GM18505 (cell line): Measurements from ENCODE around the gene PMEPA1.

Experiments
- ATAC-seq: cut with Tn5 transposase; IDR thresholded peaks from one replicate; pipeline ENCODE4 v1.9.1; 2021; ENCODE audit not compliant: unreplicated experiment
- POLR2A ChIP-seq: IDR thresholded peaks from 4 replicates; pipeline ENCODE4 v1.6.1; 2011; ENCODE audit warnings: borderline replicate concordance; ENCODE audit not compliant: insufficient read depth, insufficient read length; ENCODE audit errors: extremely low read depth

The PMEPA1 gene

GRCh38 chr20:57709823-57710799 is at the start of gene PMEPA1:
PMEPA1 (minus strand) TSS chr20:57710015; CDS start chr20:57709582, 433 bp downstream.
- ATAC-seq = peak; percentile 82
- TF ChIP-seq POLR2A = no peak

GRCh38 chr20:57757767-57758166 is 48.0 kb upstream of the PMEPA1 start:
- no peak for ATAC-seq
- TF ChIP-seq POLR2A = no peak

DNA sequence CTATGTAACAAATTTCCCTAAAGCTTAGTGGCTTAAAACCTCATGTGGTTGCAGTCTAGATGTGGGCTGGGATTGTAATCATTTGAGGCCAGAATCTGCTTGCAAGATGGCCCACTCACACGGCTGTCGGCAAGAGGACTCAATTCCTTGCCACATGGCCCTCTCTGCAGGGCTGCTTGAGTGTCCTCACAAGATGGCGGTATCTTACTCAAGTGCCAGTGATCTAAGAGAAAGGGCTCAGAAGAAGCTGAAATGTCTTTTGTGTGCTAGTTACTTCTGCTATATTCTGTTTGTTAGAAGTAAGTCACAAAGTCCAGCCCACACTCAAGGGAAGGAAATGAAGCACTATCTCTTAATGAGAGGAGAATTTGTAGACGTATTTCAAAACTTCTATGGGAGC is 47.1 kb upstream of the PMEPA1 start:
- no peak for TF ChIP-seq POLR2A
- no peak for ATAC-seq

- TF ChIP-seq POLR2A = no peak
- no peak for ATAC-seq
Observed at GRCh38 chr20:57756213-57756612, 46.4 kb upstream of the PMEPA1 start.

DNA sequence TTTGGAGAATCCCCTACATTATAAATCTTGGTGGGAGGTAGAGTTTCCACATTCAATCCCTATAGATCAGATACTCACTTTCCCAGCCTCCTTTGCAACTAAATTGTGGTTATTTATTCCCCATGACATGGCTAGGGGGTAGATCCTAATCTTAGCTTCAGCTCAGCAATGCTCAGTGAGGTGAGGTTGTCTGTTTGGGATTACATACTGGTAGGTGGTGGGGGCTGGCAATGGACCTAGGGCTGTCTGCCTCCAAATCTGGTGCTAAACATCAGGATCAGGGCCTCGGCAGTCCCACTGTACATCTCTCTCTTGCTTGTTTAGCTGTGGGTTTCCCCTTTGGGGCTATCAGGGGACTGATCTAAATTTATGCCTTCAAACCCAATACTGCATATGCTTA is 45.8 kb upstream of the PMEPA1 start:
- no peak for ATAC-seq
- no peak for TF ChIP-seq POLR2A

GRCh38 chr20:57754190-57754589 is 44.4 kb upstream of the PMEPA1 start:
- no peak for ATAC-seq
- no peak for TF ChIP-seq POLR2A

DNA sequence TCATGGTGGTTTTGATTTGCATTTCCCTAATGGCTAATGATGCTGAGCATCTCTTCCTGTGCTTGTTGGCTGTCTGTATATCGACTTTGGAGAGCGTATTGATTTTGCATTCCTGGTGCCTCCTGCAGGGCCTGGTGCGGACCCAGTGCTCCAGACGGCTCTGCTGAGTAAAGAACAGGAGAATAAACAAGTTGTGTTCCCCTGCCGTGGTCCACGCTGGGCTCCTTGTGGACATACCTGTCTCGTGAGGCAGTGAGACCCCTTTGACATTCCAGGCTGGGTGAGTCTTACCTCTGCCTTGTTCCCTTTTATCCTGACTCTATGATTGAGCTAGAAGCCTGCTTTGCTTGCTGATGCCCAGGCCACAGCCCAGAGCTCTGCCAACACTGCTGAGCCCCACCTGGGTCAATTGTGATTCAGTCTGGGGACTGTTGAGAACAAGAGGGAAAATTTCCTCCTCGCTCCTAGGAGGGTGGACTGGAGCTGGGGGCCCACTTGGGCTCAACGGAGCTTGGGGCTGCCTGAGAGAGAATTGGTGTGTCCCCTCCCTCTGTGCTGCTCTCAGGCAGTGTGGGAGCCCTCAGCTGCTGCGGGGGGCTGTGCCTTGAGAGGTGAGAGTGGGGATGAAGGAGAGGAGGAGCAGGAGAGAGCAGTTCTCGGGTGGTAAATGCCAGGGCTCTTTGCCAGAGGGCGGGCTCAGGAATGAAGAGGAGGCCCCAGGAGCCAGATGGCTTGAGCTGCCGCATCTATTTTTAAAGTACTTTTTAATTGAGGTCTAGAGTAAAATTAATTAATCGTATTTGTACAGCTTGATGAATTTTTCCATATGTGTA is 43.7 kb upstream of the PMEPA1 start:
- ATAC-seq = no peak
- no peak for TF ChIP-seq POLR2A

DNA sequence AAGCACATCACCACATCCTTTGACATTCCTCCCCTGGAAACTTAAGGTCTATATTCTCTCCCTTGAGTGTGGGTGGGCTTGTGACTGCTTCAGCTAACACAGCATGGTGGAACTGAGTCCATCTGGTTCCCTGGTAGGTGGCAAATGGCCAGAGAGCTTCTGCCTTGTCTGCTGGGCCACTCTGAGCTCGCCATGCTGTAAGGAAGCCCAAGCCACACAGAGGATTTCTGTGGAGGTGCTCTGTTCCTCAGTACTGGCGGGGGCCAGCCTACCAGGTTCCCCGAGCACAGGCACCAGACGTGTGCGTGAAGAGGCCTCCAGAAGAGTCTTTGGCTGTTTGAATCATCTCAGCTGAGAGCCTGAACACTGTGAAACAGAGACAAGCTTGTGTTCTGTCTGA is 41.6 kb upstream of the PMEPA1 start:
- ATAC-seq = no peak
- TF ChIP-seq POLR2A = no peak

GRCh38 chr20:57749869-57750268 is 40.1 kb upstream of the PMEPA1 start:
- no peak for TF ChIP-seq POLR2A
- ATAC-seq = no peak

GRCh38 chr20:57749131-57749690 is 39.4 kb upstream of the PMEPA1 start:
- no peak for TF ChIP-seq POLR2A
- no peak for ATAC-seq

DNA sequence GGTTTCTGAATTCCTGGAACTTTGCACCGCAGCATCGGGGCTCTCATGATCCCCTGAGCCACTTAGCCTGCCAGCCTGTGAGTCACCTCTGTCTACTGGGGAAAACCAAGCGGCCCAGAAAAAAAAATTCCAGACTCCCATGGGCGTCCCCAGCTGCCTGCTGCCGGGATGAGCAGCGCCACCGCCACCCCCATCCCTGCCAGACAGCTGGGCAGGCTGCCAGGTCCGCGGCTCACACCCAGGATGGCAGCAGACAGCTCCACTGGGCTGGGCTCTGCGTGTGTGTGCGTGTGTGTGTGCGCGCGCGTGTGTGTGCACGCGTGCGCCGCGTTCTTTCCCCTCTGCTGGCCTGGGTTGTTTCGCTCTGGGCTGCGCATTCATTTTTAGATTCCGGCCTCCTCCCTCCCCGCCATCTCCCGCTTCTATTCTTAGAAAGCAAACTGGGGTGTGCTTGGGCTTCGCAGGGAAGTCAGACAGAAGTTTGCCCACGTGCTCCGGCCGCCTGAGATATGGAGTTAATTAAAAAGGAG is 38.9 kb upstream of the PMEPA1 start:
- peak; percentile 73 for ATAC-seq
- TF ChIP-seq POLR2A = no peak

DNA sequence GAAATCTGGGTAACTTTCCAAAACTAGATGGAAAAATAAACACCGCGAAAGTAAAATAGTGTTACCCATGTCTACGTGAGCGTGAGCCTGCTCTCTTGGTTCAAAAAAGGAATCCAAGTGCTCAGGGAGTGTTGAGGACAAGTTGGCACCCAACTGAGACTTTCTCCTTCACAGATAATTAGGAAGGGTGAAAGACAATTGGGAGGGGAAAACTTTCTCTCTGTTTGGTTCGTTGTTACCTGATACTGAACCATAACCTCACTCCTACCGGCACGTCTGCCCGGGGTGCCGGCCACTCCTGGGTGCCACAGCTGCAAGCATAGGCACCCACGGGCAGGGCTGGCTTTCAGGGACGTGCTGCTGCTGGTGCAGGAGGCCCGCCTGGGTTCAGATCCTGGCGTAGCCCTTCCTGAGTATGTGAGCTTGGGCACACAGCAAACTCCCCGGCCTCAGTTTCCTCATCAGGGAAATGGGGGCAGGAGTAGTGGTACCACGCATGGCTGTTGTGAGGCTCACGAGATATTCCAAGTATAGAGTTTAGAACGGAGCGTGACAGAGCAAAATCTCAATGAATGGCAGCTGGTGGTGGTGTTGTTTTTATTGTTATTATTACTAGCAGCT is 38.2 kb upstream of the PMEPA1 start:
- no peak for ATAC-seq
- no peak for TF ChIP-seq POLR2A
